GM23338 (cell line): Measurements from ENCODE around the gene WWC1.

Source experiments
- CREB1 ChIP-seq: fragments of 250-450 bp; sonication (Bioruptor Pico); IDR thresholded peaks from 2 replicates; pipeline ENCODE4 v1.5.0; 2020; ENCODE audit warnings: low read depth, mild to moderate bottlenecking, moderate library complexity
- CTCF ChIP-seq, 2 experiments: fragments of 200-600 bp in 1 of 2; sonication (generic) in 1 of 2; conservative IDR thresholded peaks; 2 replicates each; pipeline versions ENCODE4 v1.5.1 to v1.6.1; 2016 to 2017; ENCODE audit warnings: antibody characterized with exemption in 2 of 2, low read depth in 2 of 2, mild to moderate bottlenecking in 2 of 2, moderate library complexity in 1 of 2
- EZH2 ChIP-seq: fragments of 200-600 bp; sonication (generic); IDR thresholded peaks from one replicate; pipeline ENCODE4 v1.8.0; 2017; ENCODE audit warnings: antibody characterized with exemption, mild to moderate bottlenecking, low read depth; ENCODE audit not compliant: unreplicated experiment
- EZH2phosphoT487 ChIP-seq: fragments of 200-600 bp; sonication (generic); IDR thresholded peaks from one replicate; pipeline ENCODE4 v1.8.1; 2018; ENCODE audit warnings: antibody characterized with exemption; ENCODE audit not compliant: unreplicated experiment
- POLR2AphosphoS5 ChIP-seq: IDR thresholded peaks from 2 replicates; pipeline ENCODE4 v1.6.1; 2016; ENCODE audit warnings: antibody characterized with exemption, low read depth
- REST ChIP-seq: IDR thresholded peaks from one replicate; pipeline ENCODE4 v1.6.1; 2018; ENCODE audit warnings: antibody characterized with exemption; ENCODE audit not compliant: unreplicated experiment
- STAT1 ChIP-seq: IDR thresholded peaks from one replicate; pipeline ENCODE4 v1.6.1; 2016; ENCODE audit warnings: antibody characterized with exemption; ENCODE audit not compliant: unreplicated experiment

GRCh38 chr5:168282120-168282519, 9.3 kb upstream of the WWC1 start:
- TF ChIP-seq CTCF (conservative IDR thresholded peaks at IDR 0.05; ENCODE audit: low read depth in 2 of 2) (no peak), POLR2AphosphoS5 (no peak), EZH2 (no peak), REST (no peak), EZH2phosphoT487 (no peak), CREB1 (CRISPR knock-in tag) (no peak), STAT1 (no peak)
